MCF 10A (cell line): Measurements from ENCODE around the gene MIPOL1. TPM values are rescaled to one million over a fixed set of nuclear protein-coding genes. Genes with fewer than 3 reads are reported as not detected.

Experiments
- BruUV-seq: library from RNA; stranded (reverse); fragments of 400-500 nt; replicated peaks from 2 replicates; lab custom pipeline; 2021; lab: Mats Ljungman, UMichigan
- CTCF ChIA-PET: fragments of 300-600 bp; sonication (Branson Sonifier 250); formaldehyde crosslinking; extraction: SDS; loops from one replicate; lab custom pipeline; 2021; ENCODE audit warnings: antibody characterized with exemption, inconsistent platforms; lab: Yijun Ruan, JAX
- POLR2A ChIA-PET: fragments of 300-600, 350-650 bp; sonication (Branson Sonifier 250); formaldehyde crosslinking; extraction: SDS; loops from one replicate; lab custom pipeline; 2020; ENCODE audit warnings: antibody characterized with exemption, inconsistent platforms; lab: Yijun Ruan, JAX
- DNase-seq: peaks from one replicate; pipeline ENCODE4 v3.0.0-alpha.2; 2018; ENCODE audit not compliant: unreplicated experiment
- H3K27ac Mint-ChIP-seq: one replicate; pipeline ENCODE4 v1.8.0; 2022; ENCODE audit warnings: mild to moderate bottlenecking, low read depth, mixed read lengths; ENCODE audit not compliant: unreplicated experiment
- H3K27me3 Mint-ChIP-seq: one replicate; pipeline ENCODE4 v1.8.0; 2022; ENCODE audit warnings: mixed read lengths; ENCODE audit not compliant: insufficient read depth, unreplicated experiment
- H3K36me3 Mint-ChIP-seq: one replicate; pipeline ENCODE4 v1.8.0; 2022; ENCODE audit warnings: mild to moderate bottlenecking, moderate library complexity, mixed read lengths; ENCODE audit not compliant: insufficient read depth, unreplicated experiment
- H3K4me1 Mint-ChIP-seq: one replicate; pipeline ENCODE4 v1.8.0; 2022; ENCODE audit warnings: mixed read lengths; ENCODE audit not compliant: insufficient read depth, unreplicated experiment
- H3K4me3 Mint-ChIP-seq: one replicate; pipeline ENCODE4 v1.8.0; 2022; ENCODE audit warnings: mild to moderate bottlenecking, moderate library complexity, mixed read lengths; ENCODE audit not compliant: unreplicated experiment
- H3K9me3 Mint-ChIP-seq: one replicate; pipeline ENCODE4 v1.8.0; 2022; ENCODE audit warnings: mixed read lengths; ENCODE audit not compliant: unreplicated experiment
- intact Hi-C: fragments of 100-400 bp; cut with micrococcal nuclease; formaldehyde crosslinking; loops from 2 replicates; pipeline ENCODE4 v1.14.1; 2022
- total RNA-seq: library from RNA; stranded (reverse); gene quantifications from 2 replicates; pipeline ENCODE4 v1.2.3, GENCODE V29; 2022
- TF ChIP-seq, protein P1 (sequence below): fragments of 200-600 bp; IDR thresholded peaks from one replicate; pipeline ENCODE4 v1.8.0; 2022; ENCODE audit warnings: antibody characterized with exemption, mild to moderate bottlenecking; ENCODE audit not compliant: unreplicated experiment

The MIPOL1 gene
- total RNA-seq, 1 experiment from 2014 or later: 16.3 TPM

DNA sequence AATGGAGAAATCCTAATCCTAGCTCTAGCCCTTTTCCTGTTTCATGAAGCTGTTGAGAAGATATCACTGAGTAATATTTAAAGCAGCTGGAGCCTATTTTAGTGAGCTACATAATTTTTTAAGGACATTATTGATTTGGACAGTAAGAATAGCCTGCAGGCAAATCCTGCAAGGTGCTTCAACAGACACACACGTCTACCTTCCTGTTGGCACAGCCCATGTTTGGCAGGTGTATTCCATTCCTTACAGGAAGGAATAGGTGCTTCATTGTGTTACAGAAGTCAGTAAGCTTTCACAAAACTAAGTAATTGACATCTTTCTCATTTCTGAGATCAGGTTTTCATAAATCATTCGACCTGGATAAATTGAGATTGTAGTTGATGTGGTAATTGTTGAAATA, 346.7 kb downstream of the MIPOL1 start:
- CTCF ChIA-PET: no interaction called here

DNA sequence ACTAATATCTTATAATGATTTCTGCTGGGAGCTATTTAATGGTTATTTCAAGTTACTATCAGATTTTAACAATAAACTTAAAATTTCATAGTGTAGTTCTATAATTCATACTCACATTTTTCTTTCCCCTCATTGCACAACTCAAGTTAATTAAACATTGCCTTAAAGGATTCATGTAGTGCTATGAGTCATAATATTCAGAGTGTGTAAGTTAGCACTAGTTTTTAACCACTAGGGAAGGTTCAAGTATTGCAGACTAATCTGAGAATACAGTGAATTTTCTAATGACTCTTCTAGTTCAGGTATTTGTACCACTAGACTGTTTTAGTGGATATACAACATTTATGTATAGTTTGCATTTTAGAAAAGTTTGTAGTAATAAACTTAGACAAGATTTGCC, 347.4 kb downstream of the MIPOL1 start:
- no peak overlapping the region for H3K4me3 Mint-ChIP-seq
- H3K36me3 Mint-ChIP-seq: no peaks in the 10 kb centered on the region
- H3K27ac Mint-ChIP-seq: no peak overlapping the region
- TF ChIP-seq, protein P1, sequence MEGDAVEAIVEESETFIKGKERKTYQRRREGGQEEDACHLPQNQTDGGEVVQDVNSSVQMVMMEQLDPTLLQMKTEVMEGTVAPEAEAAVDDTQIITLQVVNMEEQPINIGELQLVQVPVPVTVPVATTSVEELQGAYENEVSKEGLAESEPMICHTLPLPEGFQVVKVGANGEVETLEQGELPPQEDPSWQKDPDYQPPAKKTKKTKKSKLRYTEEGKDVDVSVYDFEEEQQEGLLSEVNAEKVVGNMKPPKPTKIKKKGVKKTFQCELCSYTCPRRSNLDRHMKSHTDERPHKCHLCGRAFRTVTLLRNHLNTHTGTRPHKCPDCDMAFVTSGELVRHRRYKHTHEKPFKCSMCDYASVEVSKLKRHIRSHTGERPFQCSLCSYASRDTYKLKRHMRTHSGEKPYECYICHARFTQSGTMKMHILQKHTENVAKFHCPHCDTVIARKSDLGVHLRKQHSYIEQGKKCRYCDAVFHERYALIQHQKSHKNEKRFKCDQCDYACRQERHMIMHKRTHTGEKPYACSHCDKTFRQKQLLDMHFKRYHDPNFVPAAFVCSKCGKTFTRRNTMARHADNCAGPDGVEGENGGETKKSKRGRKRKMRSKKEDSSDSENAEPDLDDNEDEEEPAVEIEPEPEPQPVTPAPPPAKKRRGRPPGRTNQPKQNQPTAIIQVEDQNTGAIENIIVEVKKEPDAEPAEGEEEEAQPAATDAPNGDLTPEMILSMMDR: no peak
- peak; percentile 30 for DNase-seq
- no peaks in the 10 kb centered on the region for H3K9me3 Mint-ChIP-seq
- no peaks in the 10 kb centered on the region for H3K27me3 Mint-ChIP-seq
- intact Hi-C loops: no loop called here
- POLR2A ChIA-PET: interaction anchor here (0.6 to 0.7 kb wide), 2 partner anchors 34 to 81 kb away, joined by 3 read pairs; no protein-coding TSS in a partner anchor
- no TSS peak for BruUV-seq
- peaks cover 6% of the 10 kb centered on the region for H3K4me1 Mint-ChIP-seq
- CTCF ChIA-PET: interaction anchor here (0.6 kb wide), 2 partner anchors 278 to 332 kb away, joined by 3 read pairs; no protein-coding TSS in a partner anchor

More for the DNA sequence above, 346.7 kb downstream of the MIPOL1 start:
- peak; percentile 32 for DNase-seq
- Mint-ChIP-seq H3K36me3 (no peaks in the 10 kb centered on the region), H3K4me3 (no peak overlapping the region), H3K4me1 (peaks cover 6% of the 10 kb centered on the region), H3K9me3 (no peaks in the 10 kb centered on the region), H3K27me3 (no peaks in the 10 kb centered on the region), H3K27ac (no peak overlapping the region)
- BruUV-seq: no TSS peak
- intact Hi-C loops: no loop called here
- POLR2A ChIA-PET: interaction anchor here (0.6 to 0.7 kb wide), 2 partner anchors 33 to 81 kb away, joined by 3 read pairs; no protein-coding TSS in a partner anchor
- TF ChIP-seq, protein P1: no peak

- TF ChIP-seq, protein P1: no peak
- BruUV-seq: no TSS peak
- ChIA-PET POLR2A (no interaction called here), CTCF (interaction anchor here (0.8 to 1.1 kb wide), 2 partner anchors 48 to 660 kb away, joined by 4 read pairs; partner anchors contain the start of genes FOXA1 and TTC6)
- Mint-ChIP-seq H3K4me1 (peaks cover 6% of the 10 kb centered on the region), H3K4me3 (no peak overlapping the region), H3K27me3 (no peaks in the 10 kb centered on the region), H3K36me3 (no peaks in the 10 kb centered on the region), H3K9me3 (no peaks in the 10 kb centered on the region), H3K27ac (no peak overlapping the region)
- intact Hi-C loops: no loop called here
- no peak for DNase-seq
These were observed 349.1 kb downstream of the MIPOL1 start for GRCh38 chr14:37546621-37547447.

DNA sequence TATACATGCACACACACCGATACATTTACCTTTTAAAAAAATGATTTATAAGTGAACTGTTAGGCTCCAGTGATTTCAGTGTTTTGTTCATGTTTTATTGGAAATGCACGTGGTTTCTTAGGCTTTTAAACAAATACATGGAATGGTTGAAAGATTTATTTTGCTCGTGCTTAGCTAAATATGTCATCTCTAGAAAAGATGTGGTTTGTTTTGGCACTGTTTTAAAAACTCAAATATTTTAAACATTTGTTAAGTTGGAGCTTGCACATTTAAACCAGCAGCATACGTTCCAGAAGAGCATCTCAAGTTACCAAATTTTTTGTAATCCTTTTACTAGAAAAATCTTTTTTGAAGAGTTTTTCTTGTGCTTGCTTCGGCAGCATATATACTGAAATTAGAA, 352.8 kb downstream of the MIPOL1 start:
- Mint-ChIP-seq H3K9me3 (no peaks in the 10 kb centered on the region), H3K4me1 (no peaks in the 10 kb centered on the region), H3K27ac (no peak overlapping the region), H3K27me3 (no peaks in the 10 kb centered on the region), H3K4me3 (no peak overlapping the region), H3K36me3 (no peaks in the 10 kb centered on the region)
- POLR2A ChIA-PET: interaction anchor here (0.7 to 1.1 kb wide), 2 partner anchors 13 to 19 kb away, joined by 3 read pairs; no protein-coding TSS in a partner anchor
- CTCF ChIA-PET: no interaction called here
- intact Hi-C loops: no loop called here
- TF ChIP-seq, protein P1: no peak
- no TSS peak for BruUV-seq
- DNase-seq: no peak
